Activated CD4-positive, alpha-beta memory T cell treated with anti-CD3 and anti-CD28 coated beads, Interleukin-2, amount 10 ng/mL, durations not matched to agents 7 days and 5 days (primary cell): ENCODE results near the gene OR10J5. TPM values are rescaled to one million over a fixed set of nuclear protein-coding genes. Genes with fewer than 3 reads are reported as not detected.
"Not testable (repeated sequence)": the region's sequence is repeated elsewhere in the genome, so short reads cannot be mapped to it uniquely, and the experiment has no call there.

Experiments
- CTCF ChIA-PET: fragments of 350-600 bp; sonication (Branson Sonifier 250); formaldehyde crosslinking; loops from one replicate; lab custom pipeline; 2021; ENCODE audit warnings: antibody characterized with exemption, inconsistent platforms; lab: Charles Lee
- POLR2A ChIA-PET: fragments of 350-600 bp; sonication (Branson Sonifier 250); formaldehyde crosslinking; loops from one replicate; lab custom pipeline; 2021; ENCODE audit warnings: antibody characterized with exemption; lab: Charles Lee
- DNase-seq: peaks from one replicate; pipeline ENCODE4 v3.0.0-alpha.2; 2020
- H3K27ac Mint-ChIP-seq: one replicate; pipeline ENCODE4 v1.8.0; 2021; ENCODE audit warnings: mild to moderate bottlenecking, mixed read lengths
- H3K27me3 Mint-ChIP-seq: one replicate; pipeline ENCODE4 v1.8.0; 2021; ENCODE audit warnings: mixed read lengths
- H3K36me3 Mint-ChIP-seq: one replicate; pipeline ENCODE4 v1.8.0; 2021; ENCODE audit warnings: low read depth, mixed read lengths
- H3K4me1 Mint-ChIP-seq: one replicate; pipeline ENCODE4 v1.8.0; 2021; ENCODE audit warnings: mixed read lengths
- H3K4me3 Mint-ChIP-seq: one replicate; pipeline ENCODE4 v1.8.0; 2021; ENCODE audit warnings: mild to moderate bottlenecking, mixed read lengths
- H3K9me3 Mint-ChIP-seq: one replicate; pipeline ENCODE4 v1.8.0; 2021; ENCODE audit warnings: mixed read lengths
- total RNA-seq, 2 experiments: library from RNA; stranded (reverse); gene quantifications; one replicate each; pipeline ENCODE4 v1.2.3, GENCODE V29; 2021

Gene OR10J5, protein sequence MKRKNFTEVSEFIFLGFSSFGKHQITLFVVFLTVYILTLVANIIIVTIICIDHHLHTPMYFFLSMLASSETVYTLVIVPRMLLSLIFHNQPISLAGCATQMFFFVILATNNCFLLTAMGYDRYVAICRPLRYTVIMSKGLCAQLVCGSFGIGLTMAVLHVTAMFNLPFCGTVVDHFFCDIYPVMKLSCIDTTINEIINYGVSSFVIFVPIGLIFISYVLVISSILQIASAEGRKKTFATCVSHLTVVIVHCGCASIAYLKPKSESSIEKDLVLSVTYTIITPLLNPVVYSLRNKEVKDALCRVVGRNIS
- not detected for total RNA-seq

- Mint-ChIP-seq H3K4me1 (no peaks in the 10 kb centered on the region), H3K9me3 (no peaks in the 10 kb centered on the region), H3K27ac (no peak within 1 kb of the TSS), H3K4me3 (no peak within 1 kb of the TSS), H3K36me3 (no peaks in the 10 kb centered on the region), H3K27me3 (no peaks in the 10 kb centered on the region)
- no peak for DNase-seq
- CTCF ChIA-PET, result no interaction called here
- POLR2A ChIA-PET, result no interaction called here
Measured at GRCh38 chr1:159535907-159536306, at the start of gene OR10J5. TSS of gene OR10J5 (minus strand) at chr1:159536007. CDS start at chr1:159536007, 0 bp downstream.

DNA sequence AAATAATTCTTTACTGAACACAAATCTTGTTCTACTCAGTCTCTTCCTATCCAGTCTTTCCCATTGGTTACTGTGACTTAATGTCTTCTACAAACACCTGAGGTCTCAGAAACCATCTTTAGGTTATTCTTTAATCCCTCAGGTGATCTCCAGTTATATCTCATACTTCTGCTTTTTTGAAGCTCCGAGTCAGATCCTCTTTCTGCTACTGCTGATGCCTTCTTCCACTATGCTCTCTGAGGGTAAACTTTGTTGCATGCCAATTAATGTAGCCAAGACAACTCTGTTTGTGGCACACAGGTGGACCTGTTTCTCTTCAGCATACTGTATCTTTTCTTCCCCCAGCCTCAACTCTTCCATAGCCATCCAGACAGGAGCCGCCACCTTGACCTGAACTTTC, 48.7 kb upstream of the OR10J5 start:
- Mint-ChIP-seq H3K27ac (no peak overlapping the region), H3K36me3 (no peaks in the 10 kb centered on the region), H3K27me3 (peaks cover 6% of the 10 kb centered on the region), H3K9me3 (no peaks in the 10 kb centered on the region), H3K4me1 (no peaks in the 10 kb centered on the region), H3K4me3 (no peak overlapping the region)
- POLR2A ChIA-PET, result no interaction called here
- DNase-seq, result no peak
- CTCF ChIA-PET, result no interaction called here

GRCh38 chr1:159581422-159581821, 45.6 kb upstream of the OR10J5 start:
- no peak overlapping the region for H3K4me3 Mint-ChIP-seq
- ChIA-PET CTCF (no interaction called here), POLR2A (no interaction called here)
- H3K27ac Mint-ChIP-seq, result no peak overlapping the region
- no peaks in the 10 kb centered on the region for H3K4me1 Mint-ChIP-seq
- DNase-seq, result no peak
- peaks cover 6% of the 10 kb centered on the region for H3K27me3 Mint-ChIP-seq
- no peaks in the 10 kb centered on the region for H3K36me3 Mint-ChIP-seq
- no peaks in the 10 kb centered on the region for H3K9me3 Mint-ChIP-seq

GRCh38 chr1:159580340-159580739, 44.5 kb upstream of the OR10J5 start:
- H3K27me3 Mint-ChIP-seq, result peaks cover 6% of the 10 kb centered on the region
- H3K36me3 Mint-ChIP-seq, result no peaks in the 10 kb centered on the region
- CTCF ChIA-PET, result no interaction called here

GRCh38 chr1:159577446-159577845, 41.6 kb upstream of the OR10J5 start:
- no peak for DNase-seq
- Mint-ChIP-seq H3K4me3 (no peak overlapping the region), H3K27me3 (no peaks in the 10 kb centered on the region), H3K4me1 (no peaks in the 10 kb centered on the region), H3K9me3 (no peaks in the 10 kb centered on the region), H3K27ac (no peak overlapping the region), H3K36me3 (no peaks in the 10 kb centered on the region)
- CTCF ChIA-PET, result no interaction called here
- POLR2A ChIA-PET, result no interaction called here

More at GRCh38 chr1:159580340-159580739, 44.5 kb upstream of the OR10J5 start:
- POLR2A ChIA-PET, result no interaction called here
- DNase-seq, result no peak
- Mint-ChIP-seq H3K4me1 (no peaks in the 10 kb centered on the region), H3K27ac (no peak overlapping the region), H3K9me3 (no peaks in the 10 kb centered on the region), H3K4me3 (no peak overlapping the region)

DNA sequence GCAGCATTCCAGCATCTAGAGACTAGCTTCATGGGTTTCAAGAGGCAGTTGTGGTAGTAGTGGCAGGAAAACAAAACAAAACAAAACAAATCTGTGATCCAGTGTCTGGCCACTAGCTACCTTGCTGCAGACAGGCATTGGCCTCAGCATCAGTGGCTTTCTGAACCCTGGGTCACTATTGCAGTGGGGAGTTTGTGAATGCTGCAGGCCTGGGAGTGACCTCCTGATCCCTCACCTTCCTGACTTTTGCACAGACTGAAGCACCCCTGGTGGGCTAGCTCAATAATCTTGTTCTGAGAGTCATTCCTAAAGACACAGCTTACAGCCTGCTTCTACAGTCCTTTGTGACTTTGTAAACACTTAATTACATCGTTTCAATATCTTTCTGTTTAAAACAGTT, 26.9 kb upstream of the OR10J5 start:
- POLR2A ChIA-PET, result no interaction called here
- H3K4me1 Mint-ChIP-seq, result no peaks in the 10 kb centered on the region
- no peak overlapping the region for H3K4me3 Mint-ChIP-seq
- no peak overlapping the region for H3K27ac Mint-ChIP-seq
- CTCF ChIA-PET, result no interaction called here
- H3K27me3 Mint-ChIP-seq, result no peaks in the 10 kb centered on the region
- no peaks in the 10 kb centered on the region for H3K9me3 Mint-ChIP-seq
- no peak for DNase-seq
- H3K36me3 Mint-ChIP-seq, result no peaks in the 10 kb centered on the region

DNA sequence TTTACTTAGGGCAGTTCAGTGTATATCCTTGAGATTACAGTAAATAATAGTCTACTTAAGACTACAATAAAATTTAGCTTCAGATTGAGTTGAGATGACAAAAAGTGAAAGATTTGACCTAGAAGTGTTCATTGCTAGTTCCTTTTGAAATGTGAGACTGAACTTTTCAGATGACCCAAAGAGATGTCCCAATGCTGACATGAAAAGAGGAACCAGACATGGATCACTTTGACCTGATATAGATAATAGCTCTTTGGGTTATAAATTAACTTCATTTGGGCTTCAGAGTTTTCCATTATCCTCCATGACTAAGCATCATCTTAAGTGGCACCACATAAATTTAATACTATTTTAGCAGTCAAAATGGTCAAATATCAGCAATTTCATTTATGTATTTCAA, 25.7 kb upstream of the OR10J5 start:
- H3K4me3 Mint-ChIP-seq, result no peak overlapping the region
- no peak overlapping the region for H3K27ac Mint-ChIP-seq
- ChIA-PET CTCF (no interaction called here), POLR2A (no interaction called here)
- no peaks in the 10 kb centered on the region for H3K27me3 Mint-ChIP-seq
- no peaks in the 10 kb centered on the region for H3K4me1 Mint-ChIP-seq
- no peaks in the 10 kb centered on the region for H3K9me3 Mint-ChIP-seq
- H3K36me3 Mint-ChIP-seq, result no peaks in the 10 kb centered on the region
- no peak for DNase-seq

GRCh38 chr1:159560599-159560998, 24.8 kb upstream of the OR10J5 start:
- CTCF ChIA-PET, result no interaction called here
- Mint-ChIP-seq H3K9me3 (no peaks in the 10 kb centered on the region), H3K4me1 (no peaks in the 10 kb centered on the region), H3K27ac (no peak overlapping the region), H3K36me3 (no peaks in the 10 kb centered on the region), H3K4me3 (no peak overlapping the region), H3K27me3 (no peaks in the 10 kb centered on the region)
- DNase-seq, result no peak
- POLR2A ChIA-PET, result no interaction called here

GRCh38 chr1:159556931-159557369, 21.1 kb upstream of the OR10J5 start:
- no peaks in the 10 kb centered on the region for H3K36me3 Mint-ChIP-seq
- no peak overlapping the region for H3K4me3 Mint-ChIP-seq
- ChIA-PET CTCF (no interaction called here), POLR2A (no interaction called here)
- no peaks in the 10 kb centered on the region for H3K4me1 Mint-ChIP-seq
- no peaks in the 10 kb centered on the region for H3K9me3 Mint-ChIP-seq
- H3K27ac Mint-ChIP-seq, result no peak overlapping the region
- no peak for DNase-seq
- no peaks in the 10 kb centered on the region for H3K27me3 Mint-ChIP-seq

DNA sequence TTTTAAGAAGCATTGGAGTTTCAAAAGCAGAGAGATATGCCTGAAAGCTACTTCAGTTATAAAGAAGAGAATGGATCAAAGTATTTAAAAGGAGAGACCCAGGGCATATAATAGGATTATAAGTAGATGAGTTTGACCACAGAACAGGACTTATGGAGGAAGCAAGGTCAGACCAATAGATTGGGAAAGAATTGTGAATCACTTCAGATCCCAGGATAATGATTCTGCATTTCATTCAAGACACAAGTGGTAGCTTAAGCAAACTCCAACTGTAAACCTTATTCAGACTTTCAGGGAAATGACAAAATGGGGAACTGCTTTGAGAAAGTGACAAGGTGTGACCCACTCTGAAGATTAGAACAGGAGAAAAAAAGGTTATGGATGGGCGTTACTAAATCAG, 18.9 kb upstream of the OR10J5 start:
- Mint-ChIP-seq H3K27ac (no peak overlapping the region), H3K9me3 (no peaks in the 10 kb centered on the region)
- POLR2A ChIA-PET, result no interaction called here

GRCh38 chr1:159554261-159554660, 18.5 kb upstream of the OR10J5 start:
- H3K4me3 Mint-ChIP-seq, result no peak overlapping the region
- no peak overlapping the region for H3K27ac Mint-ChIP-seq
- no peaks in the 10 kb centered on the region for H3K36me3 Mint-ChIP-seq
- H3K27me3 Mint-ChIP-seq, result no peaks in the 10 kb centered on the region
- ChIA-PET CTCF (no interaction called here), POLR2A (no interaction called here)
- no peaks in the 10 kb centered on the region for H3K9me3 Mint-ChIP-seq
- DNase-seq, result no peak
- no peaks in the 10 kb centered on the region for H3K4me1 Mint-ChIP-seq

More for the DNA sequence above, 18.9 kb upstream of the OR10J5 start:
- no peaks in the 10 kb centered on the region for H3K27me3 Mint-ChIP-seq
- H3K36me3 Mint-ChIP-seq, result no peaks in the 10 kb centered on the region
- no peak overlapping the region for H3K4me3 Mint-ChIP-seq
- CTCF ChIA-PET, result no interaction called here
- H3K4me1 Mint-ChIP-seq, result no peaks in the 10 kb centered on the region
- no peak for DNase-seq

DNA sequence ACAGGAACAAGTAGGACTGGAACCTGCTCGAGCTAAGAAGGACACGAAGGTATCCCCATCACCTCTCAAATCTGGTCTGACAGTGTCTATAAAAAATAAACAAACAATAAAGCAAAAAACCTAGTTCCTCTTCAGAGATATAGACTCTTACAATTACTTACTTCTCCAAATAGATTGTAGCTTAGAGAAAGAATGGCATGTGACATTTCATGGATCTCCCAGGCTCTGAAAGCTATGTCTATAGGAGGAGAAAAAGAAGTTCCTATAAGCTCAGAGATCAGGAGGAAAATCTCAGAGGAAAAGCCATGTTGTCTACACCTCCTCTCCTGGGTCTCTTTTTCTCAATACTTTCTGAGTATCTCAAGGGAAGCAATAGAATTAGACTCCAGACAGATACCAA, 12.3 kb upstream of the OR10J5 start:
- Mint-ChIP-seq H3K4me1 (no peaks in the 10 kb centered on the region), H3K36me3 (no peaks in the 10 kb centered on the region), H3K4me3 (no peak overlapping the region), H3K27ac (no peak overlapping the region), H3K27me3 (peaks cover 2% of the 10 kb centered on the region), H3K9me3 (no peaks in the 10 kb centered on the region)
- DNase-seq, result no peak
- CTCF ChIA-PET, result no interaction called here
- POLR2A ChIA-PET, result no interaction called here

DNA sequence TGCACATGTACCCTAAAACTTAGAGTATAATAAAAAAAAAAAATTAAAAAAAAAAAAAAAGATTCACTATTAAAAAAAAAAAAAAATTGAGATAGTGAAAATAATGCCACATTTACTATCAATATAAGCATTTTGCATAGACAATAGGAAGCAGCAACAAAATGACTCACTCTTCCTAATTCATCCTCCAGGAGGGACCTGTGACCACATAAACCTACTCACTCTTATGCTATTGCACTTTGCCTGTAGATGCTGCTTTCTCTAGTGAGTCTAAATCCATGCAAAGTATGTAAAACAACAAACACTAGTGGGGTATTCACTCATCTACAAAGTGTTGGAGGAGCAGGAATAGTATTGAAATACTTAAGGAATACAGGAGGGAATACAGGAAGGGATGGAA, 2.9 kb downstream of the OR10J5 start:
- no peaks in the 10 kb centered on the region for H3K9me3 Mint-ChIP-seq
- H3K4me1 Mint-ChIP-seq, result no peaks in the 10 kb centered on the region
- ChIA-PET CTCF (no interaction called here), POLR2A (no interaction called here)
- no peaks in the 10 kb centered on the region for H3K27me3 Mint-ChIP-seq
- H3K27ac Mint-ChIP-seq, result no peak overlapping the region
- H3K4me3 Mint-ChIP-seq, result no peak overlapping the region
- no peaks in the 10 kb centered on the region for H3K36me3 Mint-ChIP-seq
- DNase-seq, result no peak

DNA sequence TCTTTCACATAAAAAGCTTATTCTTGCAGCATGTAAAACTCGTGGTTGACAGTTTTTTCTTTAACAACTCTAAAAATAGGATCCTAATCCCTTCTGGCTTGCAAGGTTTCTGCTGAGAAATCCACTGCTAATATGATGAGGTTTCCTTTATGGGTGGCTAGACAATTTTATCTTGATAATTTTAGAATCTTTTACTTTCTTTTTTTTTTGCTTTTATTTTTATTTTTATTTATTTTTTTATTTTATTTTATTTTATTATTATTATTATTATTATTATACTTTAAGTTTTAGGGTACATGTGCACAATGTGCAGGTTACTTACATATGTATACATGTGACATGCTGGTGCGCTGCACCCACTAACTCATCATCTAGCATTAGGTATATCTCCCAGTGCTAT, 11.0 kb downstream of the OR10J5 start:
- H3K27ac Mint-ChIP-seq, CTCF ChIA-PET, H3K9me3 Mint-ChIP-seq, H3K4me3 Mint-ChIP-seq, POLR2A ChIA-PET, H3K36me3 Mint-ChIP-seq, DNase-seq, H3K27me3 Mint-ChIP-seq, H3K4me1 Mint-ChIP-seq: not testable (repeated sequence)
